HL-60 (cell line): ENCODE results near the gene ECI2.

Experiments
- DNase-seq, 2 experiments: peaks; one replicate each; pipeline ENCODE4 v3.0.0-alpha.2; 2010 to 2020; ENCODE audit warnings: low read depth in 1 of 2, low spot score in 1 of 2
- H3K27ac ChIP-seq: fragments of 250-450 bp; sonication (Bioruptor Pico); replicated peaks from 2 replicates; pipeline ENCODE4 v1.5.1; 2020; ENCODE audit warnings: mild to moderate bottlenecking, moderate library complexity
- H3K27me3 ChIP-seq: fragments of 250-450 bp; sonication (Bioruptor Pico); 2 replicates; pipeline ENCODE4 v1.5.1; 2021; ENCODE audit warnings: mild to moderate bottlenecking, moderate library complexity; ENCODE audit not compliant: insufficient read depth, poor library complexity, severe bottlenecking
- H3K4me3 ChIP-seq: replicated peaks from 2 replicates; pipeline ENCODE4 v1.5.1; 2011; ENCODE audit warnings: mild to moderate bottlenecking, control low read depth, low read length; ENCODE audit not compliant: insufficient read depth
- GABPA ChIP-seq: IDR thresholded peaks from 2 replicates; pipeline ENCODE4 v1.6.1; 2012; ENCODE audit warnings: low read depth
- POLR2AphosphoS5 ChIP-seq: IDR thresholded peaks from 2 replicates; pipeline ENCODE4 v1.6.1; 2012; ENCODE audit warnings: low read depth
- SPI1 ChIP-seq: IDR thresholded peaks from 2 replicates; pipeline ENCODE4 v1.6.1; 2012; ENCODE audit warnings: low read depth, mild to moderate bottlenecking, borderline replicate concordance
- TF ChIP-seq, protein P1 (sequence below): IDR thresholded peaks from one replicate; pipeline ENCODE4 v1.5.1; 2011; ENCODE audit warnings: low read length, control low read depth, inconsistent platforms; ENCODE audit not compliant: insufficient read depth
- TF ChIP-seq, protein P2 (sequence below): IDR thresholded peaks from 2 replicates; pipeline ENCODE4 v1.6.1; 2012; ENCODE audit warnings: low read depth; ENCODE audit not compliant: insufficient replicate concordance

Gene ECI2

DNA sequence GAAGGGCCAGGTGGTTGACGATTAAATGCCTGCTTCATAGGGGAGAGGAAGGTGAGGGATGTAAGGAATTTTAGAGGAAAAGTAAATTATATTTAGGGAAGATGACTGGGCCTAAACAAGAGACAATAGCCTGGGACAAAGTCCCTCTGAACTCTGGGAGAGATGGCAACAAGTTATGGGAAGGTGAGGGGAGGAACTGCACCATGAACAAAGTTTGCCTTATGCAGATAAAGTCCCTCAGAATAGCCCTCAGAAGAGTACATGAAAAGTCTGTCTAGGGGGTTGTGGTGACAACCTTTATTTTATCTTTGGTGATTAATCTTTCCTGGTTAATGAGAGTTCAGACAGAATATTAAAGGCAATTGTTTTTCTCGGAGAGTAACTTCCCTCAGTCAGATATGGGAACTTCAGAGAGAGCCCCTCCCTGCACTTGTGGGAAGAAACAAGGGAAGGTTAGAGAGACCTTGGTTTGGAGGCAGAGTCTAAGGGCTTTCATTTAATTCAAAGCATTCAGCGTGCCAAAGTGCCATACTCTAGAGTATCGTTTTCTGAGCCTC lies 29.3 kb downstream of the ECI2 start:
- no peak for DNase-seq
- H3K4me3 ChIP-seq = no peak overlapping the region
- H3K27ac ChIP-seq = no peak overlapping the region
- TF ChIP-seq GABPA (no peak), SPI1 (no peak), POLR2AphosphoS5 (no peak)
- TF ChIP-seq, protein P1, sequence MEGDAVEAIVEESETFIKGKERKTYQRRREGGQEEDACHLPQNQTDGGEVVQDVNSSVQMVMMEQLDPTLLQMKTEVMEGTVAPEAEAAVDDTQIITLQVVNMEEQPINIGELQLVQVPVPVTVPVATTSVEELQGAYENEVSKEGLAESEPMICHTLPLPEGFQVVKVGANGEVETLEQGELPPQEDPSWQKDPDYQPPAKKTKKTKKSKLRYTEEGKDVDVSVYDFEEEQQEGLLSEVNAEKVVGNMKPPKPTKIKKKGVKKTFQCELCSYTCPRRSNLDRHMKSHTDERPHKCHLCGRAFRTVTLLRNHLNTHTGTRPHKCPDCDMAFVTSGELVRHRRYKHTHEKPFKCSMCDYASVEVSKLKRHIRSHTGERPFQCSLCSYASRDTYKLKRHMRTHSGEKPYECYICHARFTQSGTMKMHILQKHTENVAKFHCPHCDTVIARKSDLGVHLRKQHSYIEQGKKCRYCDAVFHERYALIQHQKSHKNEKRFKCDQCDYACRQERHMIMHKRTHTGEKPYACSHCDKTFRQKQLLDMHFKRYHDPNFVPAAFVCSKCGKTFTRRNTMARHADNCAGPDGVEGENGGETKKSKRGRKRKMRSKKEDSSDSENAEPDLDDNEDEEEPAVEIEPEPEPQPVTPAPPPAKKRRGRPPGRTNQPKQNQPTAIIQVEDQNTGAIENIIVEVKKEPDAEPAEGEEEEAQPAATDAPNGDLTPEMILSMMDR = no peak
- TF ChIP-seq, protein P2, sequence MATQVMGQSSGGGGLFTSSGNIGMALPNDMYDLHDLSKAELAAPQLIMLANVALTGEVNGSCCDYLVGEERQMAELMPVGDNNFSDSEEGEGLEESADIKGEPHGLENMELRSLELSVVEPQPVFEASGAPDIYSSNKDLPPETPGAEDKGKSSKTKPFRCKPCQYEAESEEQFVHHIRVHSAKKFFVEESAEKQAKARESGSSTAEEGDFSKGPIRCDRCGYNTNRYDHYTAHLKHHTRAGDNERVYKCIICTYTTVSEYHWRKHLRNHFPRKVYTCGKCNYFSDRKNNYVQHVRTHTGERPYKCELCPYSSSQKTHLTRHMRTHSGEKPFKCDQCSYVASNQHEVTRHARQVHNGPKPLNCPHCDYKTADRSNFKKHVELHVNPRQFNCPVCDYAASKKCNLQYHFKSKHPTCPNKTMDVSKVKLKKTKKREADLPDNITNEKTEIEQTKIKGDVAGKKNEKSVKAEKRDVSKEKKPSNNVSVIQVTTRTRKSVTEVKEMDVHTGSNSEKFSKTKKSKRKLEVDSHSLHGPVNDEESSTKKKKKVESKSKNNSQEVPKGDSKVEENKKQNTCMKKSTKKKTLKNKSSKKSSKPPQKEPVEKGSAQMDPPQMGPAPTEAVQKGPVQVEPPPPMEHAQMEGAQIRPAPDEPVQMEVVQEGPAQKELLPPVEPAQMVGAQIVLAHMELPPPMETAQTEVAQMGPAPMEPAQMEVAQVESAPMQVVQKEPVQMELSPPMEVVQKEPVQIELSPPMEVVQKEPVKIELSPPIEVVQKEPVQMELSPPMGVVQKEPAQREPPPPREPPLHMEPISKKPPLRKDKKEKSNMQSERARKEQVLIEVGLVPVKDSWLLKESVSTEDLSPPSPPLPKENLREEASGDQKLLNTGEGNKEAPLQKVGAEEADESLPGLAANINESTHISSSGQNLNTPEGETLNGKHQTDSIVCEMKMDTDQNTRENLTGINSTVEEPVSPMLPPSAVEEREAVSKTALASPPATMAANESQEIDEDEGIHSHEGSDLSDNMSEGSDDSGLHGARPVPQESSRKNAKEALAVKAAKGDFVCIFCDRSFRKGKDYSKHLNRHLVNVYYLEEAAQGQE = no peak
- H3K27me3 ChIP-seq = peaks cover 6% of the 10 kb centered on the region

DNA sequence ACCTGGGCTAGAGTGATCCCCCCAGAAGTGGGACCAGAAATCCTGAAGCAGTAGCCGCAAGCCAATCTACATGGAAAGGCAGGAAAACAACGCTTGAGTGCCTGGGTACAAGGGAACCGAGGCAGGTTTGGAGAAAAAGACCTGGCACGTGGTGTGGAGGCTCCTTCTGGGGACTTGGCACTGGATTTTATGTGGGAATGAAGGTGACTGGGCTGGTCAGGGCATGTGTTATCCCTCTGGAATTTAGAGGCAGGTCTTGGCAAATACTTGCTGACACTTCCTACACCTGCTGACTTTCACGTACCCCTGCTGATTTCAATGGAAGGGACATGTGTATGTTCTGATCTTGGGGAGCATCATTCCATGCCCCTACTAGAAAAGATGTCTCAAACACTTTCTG lies 31.4 kb downstream of the ECI2 start:
- TF ChIP-seq POLR2AphosphoS5 (no peak), SPI1 (no peak), GABPA (no peak)
- TF ChIP-seq, protein P1 = no peak
- TF ChIP-seq, protein P2 = no peak
- peaks cover 4% of the 10 kb centered on the region for H3K27me3 ChIP-seq
- no peak overlapping the region for H3K27ac ChIP-seq
- H3K4me3 ChIP-seq = no peak overlapping the region
- no peak for DNase-seq

DNA sequence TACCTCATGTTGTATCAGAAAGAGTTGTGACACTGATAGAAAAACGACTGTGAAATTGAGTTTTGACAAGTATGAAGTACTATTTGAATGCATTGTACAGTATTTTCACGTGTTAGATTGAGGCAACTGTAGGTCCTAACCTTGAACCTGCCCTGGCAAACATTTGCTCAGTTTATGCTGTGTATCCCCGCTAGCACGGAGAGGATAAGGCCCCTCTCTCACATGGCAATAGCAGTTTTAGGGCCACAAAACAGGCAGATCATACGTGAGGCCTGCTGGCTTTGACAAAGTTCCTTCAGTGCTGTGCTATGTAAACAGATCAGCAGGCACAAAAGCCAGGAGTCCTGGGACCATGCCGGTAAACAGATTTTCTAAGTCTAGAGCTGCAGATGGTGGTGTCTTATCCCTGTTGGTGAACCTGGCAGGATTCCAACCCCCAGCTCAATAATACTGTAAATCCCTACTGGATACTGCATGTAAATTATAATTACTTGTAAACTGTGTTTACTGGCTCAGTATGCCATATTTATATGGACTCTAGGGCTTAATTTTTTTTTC lies 32.6 kb downstream of the ECI2 start:
- no peak overlapping the region for H3K27ac ChIP-seq
- H3K27me3 ChIP-seq = peaks cover 4% of the 10 kb centered on the region
- H3K4me3 ChIP-seq = no peak overlapping the region
- no peak for TF ChIP-seq GABPA
- TF ChIP-seq, protein P2 = no peak
- TF ChIP-seq SPI1 = no peak
- TF ChIP-seq, protein P1 = no peak
- TF ChIP-seq POLR2AphosphoS5 = no peak
- DNase-seq = no peak
